ENCODE results near the gene CFAP74.

DNA sequence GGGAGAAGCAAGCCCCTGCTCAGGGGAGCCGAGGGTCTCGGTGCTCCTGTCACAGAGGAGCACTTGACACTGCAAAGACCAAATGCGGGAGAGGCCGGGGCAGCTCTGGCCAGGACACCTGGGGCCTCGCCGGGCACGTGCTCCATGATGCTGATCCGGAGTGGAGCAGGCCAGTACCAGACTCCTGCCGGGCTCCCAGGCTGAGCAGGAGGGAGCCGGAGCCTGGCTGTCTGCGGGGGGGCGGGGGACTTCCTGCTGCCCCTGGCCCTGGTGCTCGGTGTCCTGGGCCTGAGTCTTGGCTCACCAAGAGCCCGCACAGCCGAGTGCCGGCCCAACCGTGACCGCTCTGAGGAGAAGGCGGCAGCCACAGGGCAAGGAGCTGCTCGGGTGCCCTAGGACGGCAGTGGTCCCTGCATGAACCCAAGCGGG, 46.0 kb downstream of the CFAP74 start:
- TF ChIP-seq CTCF (IDR thresholded peaks at IDR 0.05), result no peak
- no peak for TF ChIP-seq POLR2A (IDR thresholded peaks at IDR 0.05)
